ENCODE measurements around the gene SPTB.

DNA sequence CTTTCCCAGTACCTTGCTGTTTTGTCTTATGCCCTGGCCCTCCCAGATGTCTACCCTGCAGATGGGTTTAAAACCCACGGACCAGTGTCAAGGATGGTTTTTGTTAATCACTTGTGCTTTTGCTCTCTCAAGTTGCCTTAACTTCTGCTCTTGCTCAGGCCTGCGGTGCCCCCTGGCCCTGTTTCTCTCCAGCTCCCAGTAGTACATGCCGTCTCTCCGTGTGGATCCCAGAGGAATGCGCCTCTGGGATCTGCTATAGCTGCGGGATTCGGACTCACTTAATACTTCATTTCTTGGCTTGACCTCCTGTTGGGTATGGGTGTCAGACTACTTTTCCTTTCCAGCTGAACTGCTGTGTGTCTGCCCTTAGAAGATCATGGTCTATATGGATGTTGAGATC is 160.9 kb downstream of the SPTB start:
- TF ChIP-seq, protein P1, sequence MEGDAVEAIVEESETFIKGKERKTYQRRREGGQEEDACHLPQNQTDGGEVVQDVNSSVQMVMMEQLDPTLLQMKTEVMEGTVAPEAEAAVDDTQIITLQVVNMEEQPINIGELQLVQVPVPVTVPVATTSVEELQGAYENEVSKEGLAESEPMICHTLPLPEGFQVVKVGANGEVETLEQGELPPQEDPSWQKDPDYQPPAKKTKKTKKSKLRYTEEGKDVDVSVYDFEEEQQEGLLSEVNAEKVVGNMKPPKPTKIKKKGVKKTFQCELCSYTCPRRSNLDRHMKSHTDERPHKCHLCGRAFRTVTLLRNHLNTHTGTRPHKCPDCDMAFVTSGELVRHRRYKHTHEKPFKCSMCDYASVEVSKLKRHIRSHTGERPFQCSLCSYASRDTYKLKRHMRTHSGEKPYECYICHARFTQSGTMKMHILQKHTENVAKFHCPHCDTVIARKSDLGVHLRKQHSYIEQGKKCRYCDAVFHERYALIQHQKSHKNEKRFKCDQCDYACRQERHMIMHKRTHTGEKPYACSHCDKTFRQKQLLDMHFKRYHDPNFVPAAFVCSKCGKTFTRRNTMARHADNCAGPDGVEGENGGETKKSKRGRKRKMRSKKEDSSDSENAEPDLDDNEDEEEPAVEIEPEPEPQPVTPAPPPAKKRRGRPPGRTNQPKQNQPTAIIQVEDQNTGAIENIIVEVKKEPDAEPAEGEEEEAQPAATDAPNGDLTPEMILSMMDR (IDR thresholded peaks at IDR 0.05): no peak
- TF ChIP-seq EP300 (IDR thresholded peaks at IDR 0.05) (no peak), POLR2A (IDR thresholded peaks at IDR 0.05) (no peak)
